Esophagus muscularis mucosa (tissue), 3 donors: ENCODE results near the gene COQ7.

Experiments
- POLR2A ChIP-seq: fragments of 450-650 bp; IDR thresholded peaks from one replicate; pipeline ENCODE4 v1.6.1; 2017; ENCODE audit warnings: antibody characterized with exemption, moderate library complexity, mild to moderate bottlenecking, low read depth
- TF ChIP-seq, protein P1 (sequence below), 3 experiments: fragments of 200-600 bp in 2 of 3; fragments of 450-650 bp in 1 of 3; sonication (generic) in 2 of 3; IDR thresholded peaks; one replicate each; pipeline ENCODE4 v1.5.1; 2017 to 2019; ENCODE audit warnings: antibody characterized with exemption in 3 of 3, mild to moderate bottlenecking in 2 of 3, moderate library complexity in 1 of 3

DNA sequence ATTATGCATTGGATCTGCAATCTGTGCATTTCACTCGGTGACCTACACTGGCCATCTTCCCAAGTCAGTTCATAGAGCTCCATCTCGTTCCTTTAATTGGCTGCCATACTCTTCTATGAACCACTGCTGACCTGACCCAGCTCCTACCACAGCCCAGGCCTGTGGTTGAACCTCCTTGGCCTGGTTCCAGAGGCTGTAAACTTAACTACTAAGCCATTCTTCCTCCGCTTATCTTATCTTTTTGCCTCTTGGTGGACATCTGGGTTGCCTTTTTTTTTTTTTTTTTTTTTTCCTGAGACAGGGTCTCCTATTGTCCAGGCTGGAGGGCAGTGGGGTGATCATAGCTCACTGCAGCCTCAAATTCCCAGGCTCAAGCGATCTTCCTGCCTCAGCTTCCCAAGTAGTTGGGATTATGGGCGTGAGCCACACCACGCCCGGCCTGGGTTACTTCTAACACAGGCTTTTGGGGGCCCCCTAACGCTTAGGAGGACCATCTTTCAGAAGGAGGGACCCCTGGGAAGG, 18.3 kb downstream of the COQ7 start:
- TF ChIP-seq, protein P1, sequence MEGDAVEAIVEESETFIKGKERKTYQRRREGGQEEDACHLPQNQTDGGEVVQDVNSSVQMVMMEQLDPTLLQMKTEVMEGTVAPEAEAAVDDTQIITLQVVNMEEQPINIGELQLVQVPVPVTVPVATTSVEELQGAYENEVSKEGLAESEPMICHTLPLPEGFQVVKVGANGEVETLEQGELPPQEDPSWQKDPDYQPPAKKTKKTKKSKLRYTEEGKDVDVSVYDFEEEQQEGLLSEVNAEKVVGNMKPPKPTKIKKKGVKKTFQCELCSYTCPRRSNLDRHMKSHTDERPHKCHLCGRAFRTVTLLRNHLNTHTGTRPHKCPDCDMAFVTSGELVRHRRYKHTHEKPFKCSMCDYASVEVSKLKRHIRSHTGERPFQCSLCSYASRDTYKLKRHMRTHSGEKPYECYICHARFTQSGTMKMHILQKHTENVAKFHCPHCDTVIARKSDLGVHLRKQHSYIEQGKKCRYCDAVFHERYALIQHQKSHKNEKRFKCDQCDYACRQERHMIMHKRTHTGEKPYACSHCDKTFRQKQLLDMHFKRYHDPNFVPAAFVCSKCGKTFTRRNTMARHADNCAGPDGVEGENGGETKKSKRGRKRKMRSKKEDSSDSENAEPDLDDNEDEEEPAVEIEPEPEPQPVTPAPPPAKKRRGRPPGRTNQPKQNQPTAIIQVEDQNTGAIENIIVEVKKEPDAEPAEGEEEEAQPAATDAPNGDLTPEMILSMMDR (IDR thresholded peaks at IDR 0.05): no peak
- TF ChIP-seq POLR2A: no peak
